Measurements from ENCODE around the gene RMI1.
"Not testable (repeated sequence)": the region's sequence is repeated elsewhere in the genome, so short reads cannot be mapped to it uniquely, and the experiment has no call there.

RMI1 gene

GRCh38 chr9:84001621-84002020 is 21.0 kb downstream of the RMI1 start:
- Mint-ChIP-seq H3K27ac (no peak overlapping the region), H3K4me3 (no peak overlapping the region)

GRCh38 chr9:84002344-84002743 is 21.7 kb downstream of the RMI1 start:
- DNase-seq (ENCODE audit: low spot score), result no peak
- Mint-ChIP-seq H3K27me3 (ENCODE audit: low read depth) (no peaks in the 10 kb centered on the region), H3K36me3 (ENCODE audit: low read depth) (peaks cover 38% of the 10 kb centered on the region), H3K9me3 (no peaks in the 10 kb centered on the region), H3K4me1 (ENCODE audit: low read depth) (peaks cover 16% of the 10 kb centered on the region), H3K27ac (peak overlapping the region; percentile 62), H3K4me3 (peak overlapping the region; percentile 32)

More at GRCh38 chr9:84001621-84002020, 21.0 kb downstream of the RMI1 start:
- no peak for DNase-seq (ENCODE audit: low spot score)
- peaks cover 37% of the 10 kb centered on the region for H3K36me3 Mint-ChIP-seq (ENCODE audit: low read depth)
- H3K27me3 Mint-ChIP-seq (ENCODE audit: low read depth), result no peaks in the 10 kb centered on the region
- H3K4me1 Mint-ChIP-seq (ENCODE audit: low read depth), result peaks cover 17% of the 10 kb centered on the region
- H3K9me3 Mint-ChIP-seq, result no peaks in the 10 kb centered on the region

- no peak for DNase-seq (ENCODE audit: low spot score)
- peaks cover 40% of the 10 kb centered on the region for H3K36me3 Mint-ChIP-seq (ENCODE audit: low read depth)
- H3K4me3 Mint-ChIP-seq, result no peak overlapping the region
- no peaks in the 10 kb centered on the region for H3K27me3 Mint-ChIP-seq (ENCODE audit: low read depth)
- H3K4me1 Mint-ChIP-seq (ENCODE audit: low read depth), result peaks cover 16% of the 10 kb centered on the region
- no peaks in the 10 kb centered on the region for H3K9me3 Mint-ChIP-seq
- no peak overlapping the region for H3K27ac Mint-ChIP-seq
These were observed 22.6 kb downstream of the RMI1 start for GRCh38 chr9:84003246-84003645.

- Mint-ChIP-seq H3K9me3 (no peaks in the 10 kb centered on the region), H3K27ac (no peak overlapping the region)
These were observed 27.1 kb downstream of the RMI1 start for GRCh38 chr9:84007662-84008061.

GRCh38 chr9:84024041-84024575 is 43.5 kb downstream of the RMI1 start:
- no peaks in the 10 kb centered on the region for H3K9me3 Mint-ChIP-seq
- H3K4me1 Mint-ChIP-seq (ENCODE audit: low read depth), result no peaks in the 10 kb centered on the region
- H3K36me3 Mint-ChIP-seq (ENCODE audit: low read depth), result no peaks in the 10 kb centered on the region
- no peak overlapping the region for H3K4me3 Mint-ChIP-seq
- H3K27ac Mint-ChIP-seq, result no peak overlapping the region
- DNase-seq (ENCODE audit: low spot score), result no peak
- peaks cover 5% of the 10 kb centered on the region for H3K27me3 Mint-ChIP-seq (ENCODE audit: low read depth)

More at GRCh38 chr9:84007662-84008061, 27.1 kb downstream of the RMI1 start:
- H3K4me3 Mint-ChIP-seq, result no peak overlapping the region
- no peak for DNase-seq (ENCODE audit: low spot score)
- H3K27me3 Mint-ChIP-seq (ENCODE audit: low read depth), result no peaks in the 10 kb centered on the region
- no peaks in the 10 kb centered on the region for H3K4me1 Mint-ChIP-seq (ENCODE audit: low read depth)
- peaks cover 18% of the 10 kb centered on the region for H3K36me3 Mint-ChIP-seq (ENCODE audit: low read depth)

- Mint-ChIP-seq H3K36me3 (ENCODE audit: low read depth) (no peaks in the 10 kb centered on the region), H3K27me3 (ENCODE audit: low read depth) (peaks cover 11% of the 10 kb centered on the region), H3K4me3 (no peak overlapping the region), H3K9me3 (no peaks in the 10 kb centered on the region), H3K27ac (no peak overlapping the region), H3K4me1 (ENCODE audit: low read depth) (no peaks in the 10 kb centered on the region)
- no peak for DNase-seq (ENCODE audit: low spot score)
These were observed 46.6 kb downstream of the RMI1 start for GRCh38 chr9:84027201-84027600.

- Mint-ChIP-seq H3K27me3 (ENCODE audit: low read depth) (peaks cover 20% of the 10 kb centered on the region), H3K36me3 (ENCODE audit: low read depth) (no peaks in the 10 kb centered on the region), H3K4me3 (no peak overlapping the region), H3K9me3 (no peaks in the 10 kb centered on the region), H3K4me1 (ENCODE audit: low read depth) (no peaks in the 10 kb centered on the region), H3K27ac (no peak overlapping the region)
- DNase-seq (ENCODE audit: low spot score), result no peak
These were observed 50.9 kb downstream of the RMI1 start for GRCh38 chr9:84031534-84031933.

- H3K9me3 Mint-ChIP-seq; H3K36me3 Mint-ChIP-seq (ENCODE audit: low read depth); H3K4me3 Mint-ChIP-seq; H3K27ac Mint-ChIP-seq; H3K4me1 Mint-ChIP-seq (ENCODE audit: low read depth); DNase-seq (ENCODE audit: low spot score): not testable (repeated sequence)
- peaks cover 24% of the 10 kb centered on the region for H3K27me3 Mint-ChIP-seq (ENCODE audit: low read depth)
These were observed 61.3 kb downstream of the RMI1 start for GRCh38 chr9:84041857-84042256.

GRCh38 chr9:84045481-84046097 is 65.0 kb downstream of the RMI1 start:
- Mint-ChIP-seq H3K27ac (no peak overlapping the region), H3K36me3 (ENCODE audit: low read depth) (no peaks in the 10 kb centered on the region), H3K9me3 (peaks cover 4% of the 10 kb centered on the region), H3K4me1 (ENCODE audit: low read depth) (peaks cover 7% of the 10 kb centered on the region), H3K27me3 (ENCODE audit: low read depth) (peaks cover 11% of the 10 kb centered on the region), H3K4me3 (no peak overlapping the region)
- DNase-seq (ENCODE audit: low spot score), result no peak
